PC-3 (cell line): ENCODE data around the gene OR6V1. TPM values are rescaled to one million over a fixed set of nuclear protein-coding genes. Genes with fewer than 3 reads are reported as not detected.
A peak's percentile ranks its signal among the peaks of the same experiment; 100 is the strongest.

ENCODE experiments used
- ATAC-seq: fragments of 200-7000 bp; cut with Tn5 transposase; 2 replicates; pipeline ENCODE4 v1.9.1; 2020; ENCODE audit warnings: mild to moderate bottlenecking, moderate library complexity
- BruUV-seq: library from RNA; stranded (reverse); fragments of 400-500 nt; replicated peaks from 2 replicates; lab custom pipeline; 2021; lab: Mats Ljungman, UMichigan
- CTCF ChIA-PET: fragments of 300-600 bp; sonication (Branson Sonifier 250); formaldehyde crosslinking; loops from one replicate; lab custom pipeline; 2022; ENCODE audit warnings: antibody characterized with exemption; lab: Charles Lee
- POLR2A ChIA-PET: fragments of 300-600 bp; sonication (Branson Sonifier 250); formaldehyde crosslinking; loops from one replicate; lab custom pipeline; 2022; ENCODE audit warnings: antibody characterized with exemption; ENCODE audit not compliant: unreplicated experiment; lab: Charles Lee
- DNase-seq: peaks from one replicate; pipeline ENCODE4 v3.0.0-alpha.2; 2015
- H2AFZ ChIP-seq: fragments of 300-600 bp; sonication (generic); 2 replicates; pipeline ENCODE4 v1.6.0; 2016; ENCODE audit warnings: antibody characterized with exemption, low read length
- H3F3A ChIP-seq: fragments of 300-600 bp; sonication (generic); one replicate; pipeline ENCODE4 v1.6.0; 2017; ENCODE audit warnings: antibody characterized with exemption, low read length, control low read depth, mild to moderate bottlenecking; ENCODE audit not compliant: unreplicated experiment
- H3K27ac ChIP-seq: fragments of 300-600 bp; sonication (generic); 2 replicates; pipeline ENCODE4 v1.5.1; 2016; ENCODE audit warnings: mild to moderate bottlenecking, low read length
- H3K27me3 ChIP-seq: fragments of 300-600 bp; sonication (generic); 2 replicates; pipeline ENCODE4 v1.6.1; 2016; ENCODE audit warnings: low read length, mixed read lengths
- H3K36me3 ChIP-seq: fragments of 300-600 bp; sonication (generic); 2 replicates; pipeline ENCODE4 v1.6.1; 2016; ENCODE audit warnings: low read depth, mixed run types, low read length, mixed read lengths
- H3K4me1 ChIP-seq: fragments of 300-600 bp; sonication (generic); 2 replicates; pipeline ENCODE4 v1.5.1; 2016; ENCODE audit warnings: low read length; ENCODE audit not compliant: insufficient read depth
- H3K4me2 ChIP-seq: fragments of 300-600 bp; sonication (generic); 2 replicates; pipeline ENCODE4 v1.6.0; 2016; ENCODE audit warnings: low read length
- H3K4me3 ChIP-seq: fragments of 300-600 bp; sonication (generic); 2 replicates; pipeline ENCODE4 v1.5.1; 2016; ENCODE audit warnings: mild to moderate bottlenecking, low read length, mixed read lengths
- H3K79me2 ChIP-seq: fragments of 300-600 bp; sonication (generic); 2 replicates; pipeline ENCODE4 v1.6.1; 2017; ENCODE audit warnings: low read length, mixed read lengths
- H3K9ac ChIP-seq: fragments of 300-600 bp; sonication (generic); 2 replicates; pipeline ENCODE4 v1.6.0; 2016; ENCODE audit warnings: mild to moderate bottlenecking, low read length
- H3K9me2 ChIP-seq: fragments of 300-600 bp; sonication (generic); replicated peaks from 2 replicates; pipeline ENCODE4 v1.6.1; 2016; ENCODE audit warnings: mixed run types, low read length, mixed read lengths
- H3K9me3 ChIP-seq: fragments of 300-600 bp; sonication (generic); 2 replicates; pipeline ENCODE4 v1.6.1; 2016; ENCODE audit warnings: low read length, mixed read lengths
- H4K20me1 ChIP-seq: fragments of 300-600 bp; sonication (generic); 2 replicates; pipeline ENCODE4 v1.6.1; 2016; ENCODE audit warnings: low read length, mixed read lengths
- EZH2 ChIP-seq: fragments of 300-600 bp; sonication (generic); IDR thresholded peaks from one replicate; pipeline ENCODE4 v1.6.1; 2017; ENCODE audit warnings: antibody characterized with exemption, mild to moderate bottlenecking, low read length; ENCODE audit not compliant: unreplicated experiment
- EZH2phosphoT487 ChIP-seq: fragments of 300-600 bp; sonication (generic); IDR thresholded peaks from 2 replicates; pipeline ENCODE4 v1.6.1; 2018; ENCODE audit warnings: mild to moderate bottlenecking, antibody characterized with exemption, low read length, borderline replicate concordance
- intact Hi-C: fragments of 100-400 bp; cut with micrococcal nuclease; formaldehyde crosslinking; loops from 2 replicates; pipeline ENCODE4 v1.9.0; 2023
- total RNA-seq: library from RNA; depleted of rRNA; stranded (reverse); fragments of >200 nt; gene quantifications from 2 replicates; pipeline ENCODE4 v1.2.3, GENCODE V29; 2014
- TF ChIP-seq, protein P1 (sequence below): fragments of 300-600 bp; sonication (generic); conservative IDR thresholded peaks from 2 replicates; pipeline ENCODE4 v1.5.1; 2017; ENCODE audit warnings: antibody characterized with exemption, low read depth, mild to moderate bottlenecking, low read length

Gene OR6V1
- total RNA-seq, 1 experiment from 2014 or later, result not detected

- CTCF ChIA-PET, result no interaction called here
- Histone ChIP-seq H3K9ac (no peak overlapping the region), H3K9me3 (no peaks in the 10 kb centered on the region), H3K9me2 (no peaks in the 10 kb centered on the region), H3K79me2 (no peaks in the 10 kb centered on the region), H3K36me3 (no peaks in the 10 kb centered on the region), H4K20me1 (no peaks in the 10 kb centered on the region), H3K27me3 (peaks cover 50% of the 10 kb centered on the region), H3K4me3 (no peak overlapping the region), H3K4me1 (no peaks in the 10 kb centered on the region), H3K4me2 (no peak overlapping the region), H2AFZ (no peak overlapping the region), H3K27ac (no peak overlapping the region), H3F3A (no peaks in the 10 kb centered on the region)
- TF ChIP-seq EZH2, result no peak
- TF ChIP-seq EZH2phosphoT487, result no peak
- TF ChIP-seq, protein P1, sequence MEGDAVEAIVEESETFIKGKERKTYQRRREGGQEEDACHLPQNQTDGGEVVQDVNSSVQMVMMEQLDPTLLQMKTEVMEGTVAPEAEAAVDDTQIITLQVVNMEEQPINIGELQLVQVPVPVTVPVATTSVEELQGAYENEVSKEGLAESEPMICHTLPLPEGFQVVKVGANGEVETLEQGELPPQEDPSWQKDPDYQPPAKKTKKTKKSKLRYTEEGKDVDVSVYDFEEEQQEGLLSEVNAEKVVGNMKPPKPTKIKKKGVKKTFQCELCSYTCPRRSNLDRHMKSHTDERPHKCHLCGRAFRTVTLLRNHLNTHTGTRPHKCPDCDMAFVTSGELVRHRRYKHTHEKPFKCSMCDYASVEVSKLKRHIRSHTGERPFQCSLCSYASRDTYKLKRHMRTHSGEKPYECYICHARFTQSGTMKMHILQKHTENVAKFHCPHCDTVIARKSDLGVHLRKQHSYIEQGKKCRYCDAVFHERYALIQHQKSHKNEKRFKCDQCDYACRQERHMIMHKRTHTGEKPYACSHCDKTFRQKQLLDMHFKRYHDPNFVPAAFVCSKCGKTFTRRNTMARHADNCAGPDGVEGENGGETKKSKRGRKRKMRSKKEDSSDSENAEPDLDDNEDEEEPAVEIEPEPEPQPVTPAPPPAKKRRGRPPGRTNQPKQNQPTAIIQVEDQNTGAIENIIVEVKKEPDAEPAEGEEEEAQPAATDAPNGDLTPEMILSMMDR, result no peak
- intact Hi-C loops, result no loop called here
- DNase-seq (no peak), ATAC-seq (no peak)
- POLR2A ChIA-PET, result no interaction called here
- BruUV-seq, result no TSS peak
Measured at GRCh38 chr7:143047326-143047725, 4.8 kb upstream of the OR6V1 start.

DNA sequence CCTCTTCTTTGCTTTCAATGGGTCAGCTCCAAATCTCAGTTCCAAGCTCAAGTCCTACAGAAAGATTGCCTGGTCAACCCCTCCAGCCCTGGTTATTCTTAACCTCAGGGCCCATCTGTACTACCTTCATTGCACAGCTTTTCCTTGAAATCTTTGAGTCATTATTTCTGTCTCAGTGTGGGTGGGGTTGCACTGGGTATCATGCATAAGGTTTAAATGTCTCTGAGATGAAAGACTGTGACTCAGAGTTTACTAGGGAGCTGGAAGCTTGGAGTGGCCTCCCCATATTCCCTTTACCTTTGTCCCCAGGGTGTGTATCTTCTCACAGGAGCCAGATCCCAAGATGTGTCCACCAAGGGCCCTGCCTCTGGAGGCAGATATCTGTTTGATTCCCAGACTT lies 3.3 kb upstream of the OR6V1 start:
- Histone ChIP-seq H3K4me3 (no peak overlapping the region), H3K9me3 (no peaks in the 10 kb centered on the region), H3K9ac (no peak overlapping the region), H3K4me2 (no peak overlapping the region), H3K9me2 (no peaks in the 10 kb centered on the region), H3K36me3 (no peaks in the 10 kb centered on the region), H3K27me3 (peaks cover 51% of the 10 kb centered on the region), H4K20me1 (no peaks in the 10 kb centered on the region), H3K4me1 (no peaks in the 10 kb centered on the region), H2AFZ (no peak overlapping the region), H3K79me2 (no peaks in the 10 kb centered on the region), H3F3A (no peaks in the 10 kb centered on the region), H3K27ac (no peak overlapping the region)
- CTCF ChIA-PET, result no interaction called here
- ATAC-seq, result no peak
- BruUV-seq, result no TSS peak
- intact Hi-C loops, result no loop called here
- DNase-seq, result peak; percentile 16
- POLR2A ChIA-PET, result no interaction called here
- TF ChIP-seq EZH2phosphoT487, result no peak
- TF ChIP-seq, protein P1, result no peak
- TF ChIP-seq EZH2, result no peak

- Histone ChIP-seq H4K20me1 (no peaks in the 10 kb centered on the region), H3K9me3 (no peaks in the 10 kb centered on the region), H3K27me3 (peaks cover 53% of the 10 kb centered on the region), H3F3A (no peaks in the 10 kb centered on the region), H3K79me2 (no peaks in the 10 kb centered on the region), H3K36me3 (no peaks in the 10 kb centered on the region), H3K9ac (no peak overlapping the region), H3K27ac (no peak overlapping the region), H3K4me2 (no peak overlapping the region), H3K4me3 (no peak overlapping the region), H3K9me2 (no peaks in the 10 kb centered on the region), H2AFZ (no peak overlapping the region), H3K4me1 (no peaks in the 10 kb centered on the region)
- ChIA-PET POLR2A (no interaction called here), CTCF (no interaction called here)
- DNase-seq, result no peak
- BruUV-seq, result no TSS peak
- ATAC-seq, result no peak
- TF ChIP-seq EZH2 (no peak), EZH2phosphoT487 (no peak)
- TF ChIP-seq, protein P1, result no peak
- intact Hi-C loops, result no loop called here
Measured at GRCh38 chr7:143049362-143049761, 2.8 kb upstream of the OR6V1 start.
